Type B pancreatic cell (in vitro differentiated cells): ENCODE data around the gene CSF3. TPM values are rescaled to one million over a fixed set of nuclear protein-coding genes. Genes with fewer than 3 reads are reported as not detected.

Experiments
- DNase-seq: peaks from one replicate; pipeline ENCODE4 v3.0.0; 2021; ENCODE audit warnings: mixed read lengths; ENCODE audit not compliant: unreplicated experiment; ENCODE audit errors: extremely low spot score
- H3K27ac Mint-ChIP-seq: 2 replicates; pipeline ENCODE4 v1.8.0; 2021; ENCODE audit warnings: mild to moderate bottlenecking, mixed read lengths
- H3K27me3 Mint-ChIP-seq: 2 replicates; pipeline ENCODE4 v1.8.0; 2021; ENCODE audit warnings: mixed read lengths
- H3K36me3 Mint-ChIP-seq: 2 replicates; pipeline ENCODE4 v1.8.0; 2021; ENCODE audit warnings: mixed read lengths
- H3K4me1 Mint-ChIP-seq: one replicate; pipeline ENCODE4 v1.8.0; 2021; ENCODE audit warnings: mixed read lengths; ENCODE audit not compliant: unreplicated experiment
- H3K4me3 Mint-ChIP-seq: 2 replicates; pipeline ENCODE4 v1.8.0; 2021; ENCODE audit warnings: mild to moderate bottlenecking, mixed read lengths
- H3K9me3 Mint-ChIP-seq: 2 replicates; pipeline ENCODE4 v1.8.0; 2021; ENCODE audit warnings: mixed read lengths
- CTCF ChIP-seq: fragments of 200-600 bp; sonication (generic); conservative IDR thresholded peaks from 2 replicates; pipeline ENCODE4 v1.5.0; 2021; ENCODE audit warnings: antibody characterized with exemption, mild to moderate bottlenecking
- total RNA-seq: library from RNA; stranded (reverse); gene quantifications from 2 replicates; pipeline ENCODE4 v1.2.1, GENCODE V29; 2021; ENCODE audit warnings: low replicate concordance

The CSF3 gene
- total RNA-seq, 1 donor from 2014 or later = not detected

DNA sequence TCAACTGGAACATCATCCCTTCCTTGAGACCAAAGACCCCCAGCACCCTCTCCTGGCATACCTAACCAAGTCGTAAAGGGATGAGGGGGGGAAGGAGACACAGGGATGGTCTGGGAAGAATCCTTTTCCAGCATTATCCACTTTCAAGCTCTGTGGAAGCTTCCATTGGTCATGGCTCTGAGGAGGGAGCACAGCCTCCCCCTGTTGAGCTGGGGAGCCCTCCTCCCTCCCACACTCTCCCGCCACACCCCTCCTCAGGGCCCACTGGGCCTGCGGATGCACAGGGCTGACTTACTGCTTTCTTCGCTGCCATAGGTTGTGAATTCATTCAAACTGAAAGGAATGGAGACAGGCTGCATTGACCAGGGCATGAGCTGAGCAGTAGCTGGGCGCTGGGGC is 12.4 kb downstream of the CSF3 start:
- Mint-ChIP-seq H3K4me1 (peaks cover 8% of the 10 kb centered on the region), H3K9me3 (no peaks in the 10 kb centered on the region), H3K4me3 (no peak overlapping the region), H3K27ac (no peak overlapping the region), H3K27me3 (no peaks in the 10 kb centered on the region), H3K36me3 (peaks cover 18% of the 10 kb centered on the region)
- no peak for DNase-seq
- no peak for TF ChIP-seq CTCF

GRCh38 chr17:40028595-40028994 is 13.4 kb downstream of the CSF3 start:
- H3K36me3 Mint-ChIP-seq = peaks cover 18% of the 10 kb centered on the region

GRCh38 chr17:40031706-40032105 is 16.5 kb downstream of the CSF3 start:
- Mint-ChIP-seq H3K27ac (no peak overlapping the region), H3K4me3 (no peak overlapping the region), H3K4me1 (no peaks in the 10 kb centered on the region), H3K36me3 (peaks cover 15% of the 10 kb centered on the region), H3K27me3 (no peaks in the 10 kb centered on the region), H3K9me3 (no peaks in the 10 kb centered on the region)
- no peak for DNase-seq
- TF ChIP-seq CTCF = no peak

More at GRCh38 chr17:40028595-40028994, 13.4 kb downstream of the CSF3 start:
- Mint-ChIP-seq H3K4me1 (peaks cover 4% of the 10 kb centered on the region), H3K9me3 (no peaks in the 10 kb centered on the region), H3K27ac (no peak overlapping the region), H3K4me3 (no peak overlapping the region), H3K27me3 (no peaks in the 10 kb centered on the region)
- no peak for TF ChIP-seq CTCF
- DNase-seq = no peak

DNA sequence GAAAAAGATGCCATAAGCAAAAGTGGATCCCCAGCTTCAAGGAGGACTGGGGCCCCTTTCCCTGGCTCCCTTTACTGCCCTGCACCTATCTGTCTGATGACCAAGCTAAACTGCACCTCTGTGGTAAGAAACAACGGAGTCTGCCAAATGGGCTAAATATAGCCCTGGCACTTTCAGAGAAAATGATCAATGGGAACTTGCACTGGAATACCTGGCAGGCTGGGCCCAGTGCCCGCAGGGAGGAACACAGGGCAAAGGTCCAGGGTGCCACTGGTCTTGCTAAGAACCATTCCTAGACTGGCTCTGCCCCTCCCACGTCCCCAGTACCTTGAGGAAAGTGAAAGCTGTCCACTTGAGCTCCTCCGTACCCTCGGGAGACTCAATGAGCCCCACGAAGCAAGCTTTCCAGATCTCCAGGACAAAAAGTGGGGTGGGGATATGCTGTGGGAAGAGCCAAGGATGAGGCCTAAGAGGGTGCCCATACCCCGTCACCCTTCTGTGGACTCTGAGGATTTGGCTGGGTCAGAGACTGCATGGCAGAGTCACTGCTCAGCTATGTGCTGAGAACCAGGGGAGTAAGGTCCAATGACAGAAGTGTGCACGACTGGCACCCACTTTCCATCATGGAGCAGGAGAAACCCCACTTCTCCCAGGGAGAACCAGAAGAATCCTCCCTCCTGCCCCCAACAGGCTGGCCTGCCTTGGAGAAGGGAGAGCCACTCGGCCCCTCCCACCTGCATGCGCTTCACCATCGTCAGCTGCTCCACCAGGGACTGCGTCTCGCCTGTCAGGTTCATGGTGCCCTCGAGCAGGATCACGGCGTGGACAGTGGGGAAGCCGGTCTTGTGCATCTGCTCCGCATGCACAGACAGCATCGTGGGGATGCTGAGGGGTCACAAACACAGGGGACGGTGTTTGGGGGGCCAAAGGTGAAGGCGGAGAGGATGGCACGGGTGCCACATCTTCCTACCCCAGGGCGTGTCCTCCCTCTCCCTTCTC is 17.4 kb downstream of the CSF3 start:
- Mint-ChIP-seq H3K36me3 (peaks cover 15% of the 10 kb centered on the region), H3K4me1 (no peaks in the 10 kb centered on the region), H3K27ac (no peak overlapping the region), H3K27me3 (no peaks in the 10 kb centered on the region), H3K9me3 (no peaks in the 10 kb centered on the region), H3K4me3 (no peak overlapping the region)
- DNase-seq = no peak
- TF ChIP-seq CTCF = no peak

GRCh38 chr17:40033339-40033738 is 18.1 kb downstream of the CSF3 start:
- Mint-ChIP-seq H3K4me3 (no peak overlapping the region), H3K27ac (no peak overlapping the region), H3K4me1 (no peaks in the 10 kb centered on the region), H3K27me3 (no peaks in the 10 kb centered on the region), H3K9me3 (no peaks in the 10 kb centered on the region), H3K36me3 (peaks cover 15% of the 10 kb centered on the region)
- DNase-seq = no peak
- TF ChIP-seq CTCF = no peak
